ENCODE measurements around the gene IGFL3.

DNA sequence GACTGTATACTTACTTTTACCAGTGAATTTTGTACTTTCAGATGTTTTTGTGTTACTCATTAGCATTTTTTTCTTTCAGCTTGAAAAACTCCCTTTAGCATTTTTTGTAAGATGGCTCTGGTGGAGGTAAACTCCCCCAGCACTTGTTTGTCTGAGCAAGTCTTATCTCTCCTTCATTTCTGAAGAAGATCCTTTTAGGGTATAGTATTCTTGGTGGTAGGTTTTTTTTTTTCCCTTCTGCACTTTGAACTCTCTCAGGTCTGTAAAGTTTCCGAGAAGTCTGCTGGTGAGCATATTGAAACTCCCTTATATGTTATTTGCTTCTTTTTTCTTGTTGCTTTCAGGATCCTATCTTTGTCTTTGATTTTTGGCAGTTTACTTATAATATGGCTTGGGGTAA is 35.1 kb downstream of the IGFL3 start:
- TF ChIP-seq, protein P1, sequence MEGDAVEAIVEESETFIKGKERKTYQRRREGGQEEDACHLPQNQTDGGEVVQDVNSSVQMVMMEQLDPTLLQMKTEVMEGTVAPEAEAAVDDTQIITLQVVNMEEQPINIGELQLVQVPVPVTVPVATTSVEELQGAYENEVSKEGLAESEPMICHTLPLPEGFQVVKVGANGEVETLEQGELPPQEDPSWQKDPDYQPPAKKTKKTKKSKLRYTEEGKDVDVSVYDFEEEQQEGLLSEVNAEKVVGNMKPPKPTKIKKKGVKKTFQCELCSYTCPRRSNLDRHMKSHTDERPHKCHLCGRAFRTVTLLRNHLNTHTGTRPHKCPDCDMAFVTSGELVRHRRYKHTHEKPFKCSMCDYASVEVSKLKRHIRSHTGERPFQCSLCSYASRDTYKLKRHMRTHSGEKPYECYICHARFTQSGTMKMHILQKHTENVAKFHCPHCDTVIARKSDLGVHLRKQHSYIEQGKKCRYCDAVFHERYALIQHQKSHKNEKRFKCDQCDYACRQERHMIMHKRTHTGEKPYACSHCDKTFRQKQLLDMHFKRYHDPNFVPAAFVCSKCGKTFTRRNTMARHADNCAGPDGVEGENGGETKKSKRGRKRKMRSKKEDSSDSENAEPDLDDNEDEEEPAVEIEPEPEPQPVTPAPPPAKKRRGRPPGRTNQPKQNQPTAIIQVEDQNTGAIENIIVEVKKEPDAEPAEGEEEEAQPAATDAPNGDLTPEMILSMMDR (IDR thresholded peaks at IDR 0.05 in 4 of 5, conservative IDR thresholded peaks at IDR 0.05 in 1 of 5): no peak
- no peak for TF ChIP-seq POLR2A (IDR thresholded peaks at IDR 0.05)

Data from gastrocnemius medialis (tissue), 4 donors.